Liver (tissue), 9 donors: ENCODE results near the gene PLAAT4. TPM values are rescaled to one million over a fixed set of nuclear protein-coding genes. Genes with fewer than 3 reads are reported as not detected.

Experiments
- DNase-seq: peaks from one replicate; pipeline ENCODE4 v3.0.0-alpha.2; 2017; ENCODE audit warnings: low spot score
- H3K27ac ChIP-seq, 2 donors: one replicate each; pipeline ENCODE4 v1.7.0; 2013; ENCODE audit warnings: inconsistent platforms in 2 of 2, low read length in 2 of 2, control low read depth in 1 of 2, low read depth in 1 of 2, mild to moderate bottlenecking in 1 of 2
- H3K27me3 ChIP-seq, 4 donors: one replicate each; pipeline versions ENCODE4 v1.6.1 to v1.7.0; 2013; ENCODE audit warnings: low read length in 3 of 4, inconsistent platforms in 1 of 4, mild to moderate bottlenecking in 1 of 4, moderate library complexity in 1 of 4; ENCODE audit not compliant: control insufficient read depth in 4 of 4, insufficient read depth in 4 of 4
- H3K36me3 ChIP-seq, 4 donors: one replicate each; pipeline versions ENCODE4 v1.6.1 to v1.7.0; 2013; ENCODE audit warnings: low read length in 3 of 4, mild to moderate bottlenecking in 3 of 4, low read depth in 1 of 4, moderate library complexity in 1 of 4; ENCODE audit not compliant: control insufficient read depth in 4 of 4, insufficient read depth in 3 of 4
- H3K4me1 ChIP-seq, 4 donors: one replicate each; pipeline versions ENCODE4 v1.6.1 to v1.7.0; 2013; ENCODE audit warnings: low read length in 3 of 4, mild to moderate bottlenecking in 3 of 4, moderate library complexity in 1 of 4; ENCODE audit not compliant: control insufficient read depth in 4 of 4, insufficient read depth in 4 of 4
- H3K4me3 ChIP-seq, 3 donors: one replicate each; pipeline versions ENCODE4 v1.6.1 to v1.7.0; 2013; ENCODE audit warnings: low read length in 3 of 3, control low read depth in 1 of 3, low read depth in 1 of 3, mild to moderate bottlenecking in 1 of 3
- H3K9ac ChIP-seq, 2 donors: one replicate each; pipeline ENCODE4 v1.7.0; 2013; ENCODE audit warnings: low read length in 2 of 2, mild to moderate bottlenecking in 2 of 2, moderate library complexity in 2 of 2, control low read depth in 1 of 2, low read depth in 1 of 2
- H3K9me3 ChIP-seq, 4 donors: one replicate each; pipeline versions ENCODE4 v1.6.1 to v1.7.0; 2013; ENCODE audit warnings: low read length in 3 of 4; ENCODE audit not compliant: control insufficient read depth in 4 of 4
- EGR1 ChIP-seq, 2 donors: IDR thresholded peaks; 2 replicates each; pipeline ENCODE4 v1.6.1; 2016 to 2018; ENCODE audit warnings: antibody characterized with exemption in 2 of 2, low read depth in 2 of 2
- FOXA1 ChIP-seq: IDR thresholded peaks from 2 replicates; pipeline ENCODE4 v1.6.1; 2016; ENCODE audit warnings: antibody characterized with exemption
- FOXA2 ChIP-seq: IDR thresholded peaks from 2 replicates; pipeline ENCODE4 v1.6.1; 2016; ENCODE audit warnings: antibody characterized with exemption
- GABPA ChIP-seq, 2 donors: IDR thresholded peaks in 1 of 2; conservative IDR thresholded peaks in 1 of 2; 2 replicates each; pipeline ENCODE4 v1.6.1; 2016; ENCODE audit warnings: antibody characterized with exemption in 2 of 2, mild to moderate bottlenecking in 1 of 2, moderate library complexity in 1 of 2
- NR2F2 ChIP-seq: IDR thresholded peaks from 2 replicates; pipeline ENCODE4 v1.6.1; 2016; ENCODE audit warnings: antibody characterized with exemption
- RXRA ChIP-seq, 2 donors: IDR thresholded peaks; 2 replicates each; pipeline ENCODE4 v1.6.1; 2017 to 2018; ENCODE audit warnings: antibody characterized with exemption in 2 of 2, mild to moderate bottlenecking in 1 of 2
- SP1 ChIP-seq: IDR thresholded peaks from 2 replicates; pipeline ENCODE4 v1.6.1; 2018; ENCODE audit warnings: antibody characterized with exemption, mild to moderate bottlenecking
- TAF1 ChIP-seq: conservative IDR thresholded peaks from 2 replicates; pipeline ENCODE4 v1.6.1; 2016; ENCODE audit warnings: antibody characterized with exemption, mild to moderate bottlenecking
- YY1 ChIP-seq: IDR thresholded peaks from 2 replicates; pipeline ENCODE4 v1.6.1; 2016; ENCODE audit warnings: antibody characterized with exemption, mild to moderate bottlenecking
- WGBS: extraction: QIAGEN DNeasy Blood & Tissue Kit; methylation state at CpG from one replicate; pipeline ENCODE4 v1.1.7; 2013; 5-methylcytosine and 5-hydroxymethylcytosine counted together
- polyA plus RNA-seq, 2 donors: library from polyadenylated mRNA; stranded (reverse) in 1 of 2; unstranded in 1 of 2; fragments of 200-250 nt in 1 of 2; fragments of >200 nt in 1 of 2; fragmentation: Nextera tagmentation in 1 of 2; extraction: Ambion mirVana in 1 of 2; gene quantifications; one replicate each; pipeline versions ENCODE4 v1.2.1 to v1.2.3, GENCODE V29; 2013 to 2015
- total RNA-seq, 2 donors: library from RNA; depleted of rRNA; stranded (reverse); fragments of >200 nt; gene quantifications; one replicate each; pipeline ENCODE4 v1.2.3, GENCODE V29; 2014
- TF ChIP-seq, protein P1 (sequence below): IDR thresholded peaks from 2 replicates; pipeline ENCODE4 v1.6.1; 2016; ENCODE audit warnings: antibody characterized with exemption
- TF ChIP-seq, protein P2 (sequence below): IDR thresholded peaks from 2 replicates; pipeline ENCODE4 v1.6.1; 2016; ENCODE audit warnings: antibody characterized with exemption
- TF ChIP-seq, protein P3 (sequence below): fragments of 150-350 bp; IDR thresholded peaks from 2 replicates; pipeline ENCODE4 v1.5.1; 2017; ENCODE audit warnings: improper control_type of control experiment, low read depth, low read length; ENCODE audit not compliant: missing input control
- donor health status: healthy.
- donor health status: healthy.
- donor health status: healthy.
- donor health status: healthy.
- donor health status: healthy.

Gene PLAAT4
- total and polyA plus RNA-seq, 4 donors: 4.4 to 86.4 (median 44.8) TPM

DNA sequence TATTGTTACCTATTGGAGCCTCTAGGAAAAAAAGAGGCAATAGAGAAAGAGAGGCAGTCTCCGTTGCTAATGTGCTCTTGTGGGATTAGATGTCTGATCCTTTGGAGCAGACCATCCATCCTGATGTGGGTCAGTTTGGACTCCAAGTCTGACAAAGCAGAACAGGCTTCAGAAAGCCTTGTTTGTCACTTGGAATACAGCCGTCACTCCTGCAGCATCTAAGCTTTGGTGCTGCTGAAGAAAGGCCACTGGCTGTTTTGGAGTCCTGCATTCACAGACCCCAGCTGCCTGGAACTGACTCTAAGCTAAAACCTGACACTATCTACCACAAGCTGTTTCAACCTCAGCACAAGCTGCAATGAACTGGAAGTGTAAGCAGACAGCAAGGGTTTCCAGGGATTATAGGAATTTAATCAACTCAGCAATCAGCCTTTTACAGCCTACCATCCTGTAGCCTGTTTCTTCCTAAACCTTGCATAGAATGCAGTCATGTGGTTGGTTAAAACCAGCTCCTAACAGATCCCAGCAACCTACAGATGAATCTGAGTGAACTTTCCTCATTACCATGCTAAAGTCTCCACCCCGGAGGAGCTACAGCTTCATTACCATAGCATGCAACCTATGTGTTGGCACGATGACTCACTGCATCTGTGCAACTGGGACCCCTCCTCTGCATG lies 3.7 kb upstream of the PLAAT4 start:
- Histone ChIP-seq H3K4me1 (peaks cover 5 to 16% (median 10%) of the 10 kb centered on the region in 4 donors), H3K9ac (no peak overlapping the region), H3K27ac (no peak overlapping the region), H3K27me3 (no peaks in the 10 kb centered on the region), H3K36me3 (no peaks in the 10 kb centered on the region), H3K4me3 (no peak overlapping the region), H3K9me3 (no peaks in the 10 kb centered on the region)
- DNase-seq: no peak
- TF ChIP-seq GABPA (IDR thresholded peaks at IDR 0.05 in 1 of 2, conservative IDR thresholded peaks at IDR 0.05 in 1 of 2) (no peak), NR2F2 (no peak)
- WGBS: 91% methylated on average over 4 of the region's 4 CpGs

DNA sequence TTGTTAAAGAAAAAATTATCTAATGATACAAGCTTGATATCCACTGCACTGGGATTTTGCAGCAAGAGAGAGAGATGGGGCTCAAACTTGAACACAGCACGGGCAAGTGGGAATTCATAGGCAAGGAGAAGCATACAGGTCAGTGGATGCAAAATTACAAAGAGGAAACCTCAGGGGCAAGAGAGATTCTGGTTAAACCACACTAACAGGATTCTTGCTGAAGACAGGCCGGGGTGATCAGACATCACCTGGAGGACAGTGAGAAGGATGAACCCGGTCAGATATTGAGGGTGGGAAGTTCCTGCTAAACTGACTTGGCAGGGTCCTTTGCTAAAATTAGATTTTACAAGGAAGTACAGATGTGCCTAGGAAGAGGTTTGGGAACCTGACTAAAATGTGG lies 2.5 kb upstream of the PLAAT4 start:
- H3K27ac ChIP-seq: no peak overlapping the region
- TF ChIP-seq YY1 (no peak), FOXA1 (no peak), GABPA (IDR thresholded peaks at IDR 0.05 in 1 of 2, conservative IDR thresholded peaks at IDR 0.05 in 1 of 2) (no peak), SP1 (no peak)
- TF ChIP-seq, protein P1, sequence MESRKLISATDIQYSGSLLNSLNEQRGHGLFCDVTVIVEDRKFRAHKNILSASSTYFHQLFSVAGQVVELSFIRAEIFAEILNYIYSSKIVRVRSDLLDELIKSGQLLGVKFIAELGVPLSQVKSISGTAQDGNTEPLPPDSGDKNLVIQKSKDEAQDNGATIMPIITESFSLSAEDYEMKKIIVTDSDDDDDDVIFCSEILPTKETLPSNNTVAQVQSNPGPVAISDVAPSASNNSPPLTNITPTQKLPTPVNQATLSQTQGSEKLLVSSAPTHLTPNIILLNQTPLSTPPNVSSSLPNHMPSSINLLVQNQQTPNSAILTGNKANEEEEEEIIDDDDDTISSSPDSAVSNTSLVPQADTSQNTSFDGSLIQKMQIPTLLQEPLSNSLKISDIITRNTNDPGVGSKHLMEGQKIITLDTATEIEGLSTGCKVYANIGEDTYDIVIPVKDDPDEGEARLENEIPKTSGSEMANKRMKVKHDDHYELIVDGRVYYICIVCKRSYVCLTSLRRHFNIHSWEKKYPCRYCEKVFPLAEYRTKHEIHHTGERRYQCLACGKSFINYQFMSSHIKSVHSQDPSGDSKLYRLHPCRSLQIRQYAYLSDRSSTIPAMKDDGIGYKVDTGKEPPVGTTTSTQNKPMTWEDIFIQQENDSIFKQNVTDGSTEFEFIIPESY: no peak
- WGBS: 86% methylated on average over 3 of the region's 3 CpGs

DNA sequence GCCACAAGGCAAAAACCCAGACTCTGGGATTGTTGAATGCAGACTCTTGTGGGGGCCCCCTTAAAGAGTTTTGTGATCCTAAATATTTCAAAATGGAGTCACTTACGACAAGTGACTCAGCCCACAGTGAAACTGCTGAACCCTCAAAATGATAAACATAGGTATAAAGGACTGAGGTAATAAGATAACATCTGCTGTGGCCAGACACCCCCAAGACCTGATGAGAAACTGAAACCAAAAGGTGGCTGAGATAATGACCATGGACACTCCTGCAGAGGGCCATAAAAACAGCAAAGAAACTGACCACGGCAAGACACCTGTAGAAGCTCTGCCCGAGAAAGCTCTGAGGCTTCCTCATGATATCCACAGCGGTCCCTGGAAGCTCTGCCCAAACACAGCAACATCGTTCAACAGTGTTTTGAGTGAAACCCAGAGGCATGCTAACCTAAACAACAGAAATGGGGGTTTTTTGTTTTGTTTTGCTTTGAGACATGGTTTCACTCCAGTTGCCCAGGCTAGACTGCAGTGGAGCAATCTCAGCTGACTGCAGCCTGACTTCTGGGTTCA lies 1.6 kb upstream of the PLAAT4 start:
- 87% methylated on average over 5 of the region's 5 CpGs for WGBS
- no peak overlapping the region for H3K4me3 ChIP-seq
- no peak overlapping the region for H3K9ac ChIP-seq
- no peaks in the 10 kb centered on the region for H3K27me3 ChIP-seq
- TF ChIP-seq RXRA (IDR thresholded peaks at IDR 0.05): no peak
- H3K36me3 ChIP-seq: peaks cover 0 to 2% (median 0%) of the 10 kb centered on the region in 4 donors
- no peak overlapping the region for H3K27ac ChIP-seq
- no peaks in the 10 kb centered on the region for H3K9me3 ChIP-seq
- peaks cover 9 to 25% (median 16%) of the 10 kb centered on the region in 4 donors for H3K4me1 ChIP-seq
- DNase-seq: no peak

More for the DNA sequence above, 2.5 kb upstream of the PLAAT4 start:
- H3K4me1 ChIP-seq: peaks cover 9 to 25% (median 16%) of the 10 kb centered on the region in 4 donors
- no peaks in the 10 kb centered on the region for H3K36me3 ChIP-seq
- no peak overlapping the region for H3K9ac ChIP-seq
- no peaks in the 10 kb centered on the region for H3K27me3 ChIP-seq
- no peak overlapping the region for H3K4me3 ChIP-seq
- no peak for DNase-seq
- no peaks in the 10 kb centered on the region for H3K9me3 ChIP-seq

DNA sequence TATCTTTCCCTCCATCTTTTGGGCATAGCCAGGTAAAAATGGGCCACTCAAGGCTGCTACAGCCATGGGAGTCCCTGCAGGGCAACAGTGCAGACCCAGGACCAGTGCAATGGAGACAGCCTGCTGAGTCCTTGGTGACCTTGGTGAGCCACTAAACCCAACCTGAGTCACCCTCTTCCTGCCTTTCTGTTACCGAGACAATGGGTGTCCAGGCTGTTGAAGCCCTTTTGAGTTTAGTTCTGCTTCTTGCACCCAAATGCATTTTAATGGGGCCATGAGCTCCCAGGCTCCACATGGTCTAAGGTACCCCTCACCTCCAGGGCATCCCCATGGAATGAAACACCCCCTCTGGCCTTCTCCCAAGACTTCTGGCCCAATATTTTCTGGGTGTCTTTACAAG lies 874 bp upstream of the PLAAT4 start:
- no peaks in the 10 kb centered on the region for H3K27me3 ChIP-seq
- no peaks in the 10 kb centered on the region for H3K9me3 ChIP-seq
- no peak for DNase-seq
- H3K27ac ChIP-seq: peak overlapping the region; percentile 94 to 98
- WGBS: 94% methylated on average over 1 of the region's 1 CpG
- H3K4me1 ChIP-seq: peaks cover 9 to 25% (median 16%) of the 10 kb centered on the region in 4 donors
- no peak overlapping the region for H3K9ac ChIP-seq
- TF ChIP-seq, protein P2, sequence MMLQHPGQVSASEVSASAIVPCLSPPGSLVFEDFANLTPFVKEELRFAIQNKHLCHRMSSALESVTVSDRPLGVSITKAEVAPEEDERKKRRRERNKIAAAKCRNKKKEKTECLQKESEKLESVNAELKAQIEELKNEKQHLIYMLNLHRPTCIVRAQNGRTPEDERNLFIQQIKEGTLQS: no peak
- TF ChIP-seq SP1 (no peak), EGR1 (IDR thresholded peaks at IDR 0.05; ENCODE audit: low read depth in 2 of 2) (no peak), GABPA (IDR thresholded peaks at IDR 0.05 in 1 of 2, conservative IDR thresholded peaks at IDR 0.05 in 1 of 2) (no peak), FOXA2 (no peak), TAF1 (no peak)
- TF ChIP-seq, protein P3, sequence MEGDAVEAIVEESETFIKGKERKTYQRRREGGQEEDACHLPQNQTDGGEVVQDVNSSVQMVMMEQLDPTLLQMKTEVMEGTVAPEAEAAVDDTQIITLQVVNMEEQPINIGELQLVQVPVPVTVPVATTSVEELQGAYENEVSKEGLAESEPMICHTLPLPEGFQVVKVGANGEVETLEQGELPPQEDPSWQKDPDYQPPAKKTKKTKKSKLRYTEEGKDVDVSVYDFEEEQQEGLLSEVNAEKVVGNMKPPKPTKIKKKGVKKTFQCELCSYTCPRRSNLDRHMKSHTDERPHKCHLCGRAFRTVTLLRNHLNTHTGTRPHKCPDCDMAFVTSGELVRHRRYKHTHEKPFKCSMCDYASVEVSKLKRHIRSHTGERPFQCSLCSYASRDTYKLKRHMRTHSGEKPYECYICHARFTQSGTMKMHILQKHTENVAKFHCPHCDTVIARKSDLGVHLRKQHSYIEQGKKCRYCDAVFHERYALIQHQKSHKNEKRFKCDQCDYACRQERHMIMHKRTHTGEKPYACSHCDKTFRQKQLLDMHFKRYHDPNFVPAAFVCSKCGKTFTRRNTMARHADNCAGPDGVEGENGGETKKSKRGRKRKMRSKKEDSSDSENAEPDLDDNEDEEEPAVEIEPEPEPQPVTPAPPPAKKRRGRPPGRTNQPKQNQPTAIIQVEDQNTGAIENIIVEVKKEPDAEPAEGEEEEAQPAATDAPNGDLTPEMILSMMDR: no peak
- H3K4me3 ChIP-seq: no peak overlapping the region
- peaks cover 0 to 2% (median 0%) of the 10 kb centered on the region in 4 donors for H3K36me3 ChIP-seq
